ENCODE results near the gene PHTF2.

PHTF2 gene

GRCh38 chr7:77930496-77930895 is 131.9 kb downstream of the PHTF2 start:
- no peak overlapping the region for H3K4me3 ChIP-seq (replicated peaks; ENCODE audit: low read depth, low read length)
- H3K27me3 ChIP-seq (replicated peaks; ENCODE audit: control insufficient read depth, insufficient read depth, low read length) = no peaks in the 10 kb centered on the region
- H3K36me3 ChIP-seq (ENCODE audit: control insufficient read depth, insufficient read depth, low read length) = no peaks in the 10 kb centered on the region
- DNase-seq (ENCODE audit: extremely low read depth, insufficient read length) = no peak
- TF ChIP-seq CTCF (IDR thresholded peaks at IDR 0.05; ENCODE audit: insufficient read depth, low read length, poor library complexity, severe bottlenecking) = no peak

GRCh38 chr7:77931841-77932240 is 133.3 kb downstream of the PHTF2 start:
- DNase-seq (ENCODE audit: extremely low read depth, insufficient read length) = no peak
- H3K4me3 ChIP-seq (replicated peaks; ENCODE audit: low read depth, low read length) = no peak overlapping the region
- H3K27me3 ChIP-seq (replicated peaks; ENCODE audit: control insufficient read depth, insufficient read depth, low read length) = no peaks in the 10 kb centered on the region
- no peak for TF ChIP-seq CTCF (IDR thresholded peaks at IDR 0.05; ENCODE audit: insufficient read depth, low read length, poor library complexity, severe bottlenecking)
- H3K36me3 ChIP-seq (ENCODE audit: control insufficient read depth, insufficient read depth, low read length) = no peaks in the 10 kb centered on the region

- Histone ChIP-seq H3K27me3 (replicated peaks; ENCODE audit: control insufficient read depth, insufficient read depth, low read length) (no peaks in the 10 kb centered on the region), H3K4me3 (replicated peaks; ENCODE audit: low read depth, low read length) (no peak overlapping the region), H3K36me3 (ENCODE audit: control insufficient read depth, insufficient read depth, low read length) (no peaks in the 10 kb centered on the region)
- no peak for TF ChIP-seq CTCF (IDR thresholded peaks at IDR 0.05; ENCODE audit: insufficient read depth, low read length, poor library complexity, severe bottlenecking)
- no peak for DNase-seq (ENCODE audit: extremely low read depth, insufficient read length)
Measured at GRCh38 chr7:77933394-77933793, 134.8 kb downstream of the PHTF2 start.

DNA sequence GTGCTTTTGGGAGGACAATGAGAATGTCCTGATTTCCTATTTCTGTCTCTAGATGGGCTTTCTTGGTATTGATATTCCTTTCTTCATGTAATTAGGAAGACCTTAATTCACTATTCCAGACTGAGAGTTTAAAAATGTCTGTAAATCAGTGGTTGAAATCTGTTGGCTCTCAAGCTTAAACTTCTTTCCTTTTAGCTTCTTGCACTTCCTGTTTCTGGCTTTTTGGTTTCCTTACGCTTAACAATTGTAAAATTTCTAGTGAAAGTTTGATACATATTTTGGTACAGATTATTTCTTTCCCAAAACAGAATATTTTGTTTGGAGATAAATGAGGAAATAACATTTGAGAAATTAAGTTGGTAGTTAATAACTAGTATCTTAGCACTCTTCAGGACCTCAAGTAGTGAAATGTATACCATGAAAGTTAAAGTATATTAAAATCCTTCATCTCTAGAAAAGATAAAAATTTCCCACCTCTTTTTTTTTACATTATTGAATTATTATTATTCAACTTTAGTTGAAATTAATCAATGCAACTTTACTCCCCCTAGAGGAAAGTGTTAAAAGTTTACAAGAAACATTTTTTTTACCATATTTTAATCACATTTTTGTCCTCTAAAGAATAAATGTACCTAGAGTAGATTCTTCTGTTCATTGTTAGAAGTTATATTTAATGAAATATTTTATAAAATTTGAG is 137.2 kb downstream of the PHTF2 start:
- TF ChIP-seq CTCF (IDR thresholded peaks at IDR 0.05; ENCODE audit: insufficient read depth, low read length, poor library complexity, severe bottlenecking) = peak; percentile 28
- DNase-seq (ENCODE audit: extremely low read depth, insufficient read length) = no peak
- Histone ChIP-seq H3K27me3 (replicated peaks; ENCODE audit: control insufficient read depth, insufficient read depth, low read length) (no peaks in the 10 kb centered on the region), H3K4me3 (replicated peaks; ENCODE audit: low read depth, low read length) (no peak overlapping the region), H3K36me3 (ENCODE audit: control insufficient read depth, insufficient read depth, low read length) (no peaks in the 10 kb centered on the region)

- TF ChIP-seq CTCF (IDR thresholded peaks at IDR 0.05; ENCODE audit: insufficient read depth, low read length, poor library complexity, severe bottlenecking) = peak; percentile 59
- no peaks in the 10 kb centered on the region; the same call in 1 of the 2 replicates for H3K36me3 ChIP-seq (ENCODE audit: control insufficient read depth, insufficient read depth, low read length)
- no peak for DNase-seq (ENCODE audit: extremely low read depth, insufficient read length)
- no peaks in the 10 kb centered on the region for H3K27me3 ChIP-seq (replicated peaks; ENCODE audit: control insufficient read depth, insufficient read depth, low read length)
- no peak overlapping the region for H3K4me3 ChIP-seq (replicated peaks; ENCODE audit: low read depth, low read length)
Measured at GRCh38 chr7:77940647-77941046, 142.1 kb downstream of the PHTF2 start.

GRCh38 chr7:77942431-77942830 is 143.9 kb downstream of the PHTF2 start:
- TF ChIP-seq CTCF (IDR thresholded peaks at IDR 0.05; ENCODE audit: insufficient read depth, low read length, poor library complexity, severe bottlenecking) = no peak
- no peak overlapping the region for H3K4me3 ChIP-seq (replicated peaks; ENCODE audit: low read depth, low read length)

More at GRCh38 chr7:77942431-77942830, 143.9 kb downstream of the PHTF2 start:
- no peaks in the 10 kb centered on the region for H3K27me3 ChIP-seq (replicated peaks; ENCODE audit: control insufficient read depth, insufficient read depth, low read length)
- no peaks in the 10 kb centered on the region; the same call in 1 of the 2 replicates for H3K36me3 ChIP-seq (ENCODE audit: control insufficient read depth, insufficient read depth, low read length)
- DNase-seq (ENCODE audit: extremely low read depth, insufficient read length) = no peak
